K562 (cell line): Measurements from ENCODE around the gene C11orf98. TPM values are rescaled to one million over a fixed set of nuclear protein-coding genes. Genes with fewer than 3 reads are reported as not detected.

Source experiments
- BCL6 ChIP-seq: fragments of 250-450 bp; sonication (Bioruptor Pico); IDR thresholded peaks from 2 replicates; pipeline ENCODE4 v1.4.0; 2020
- CBFB ChIP-seq: sonication (generic); formaldehyde crosslinking; IDR thresholded peaks from 2 replicates; pipeline ENCODE4 v1.4.0; 2020; ENCODE audit warnings: mild to moderate bottlenecking, missing genetic modification reagents
- CTBP1 ChIP-seq: fragments of 450-650 bp; IDR thresholded peaks from 2 replicates; pipeline ENCODE4 v1.6.1; 2016; ENCODE audit warnings: borderline replicate concordance
- KAT7 ChIP-seq: sonication (generic); formaldehyde crosslinking; IDR thresholded peaks from 2 replicates; pipeline ENCODE4 v1.8.0; 2022; ENCODE audit warnings: missing genetic modification reagents, mild to moderate bottlenecking, borderline replicate concordance
- KHSRP ChIP-seq: fragments of 450-650 bp; IDR thresholded peaks from 2 replicates; pipeline ENCODE4 v1.6.1; 2017
- NCOA1 ChIP-seq: fragments of 450-650 bp; IDR thresholded peaks from 2 replicates; pipeline ENCODE4 v1.6.1; 2016; ENCODE audit warnings: low read depth
- POLR2AphosphoS5 ChIP-seq: IDR thresholded peaks from 2 replicates; pipeline ENCODE4 v1.6.1; 2011; ENCODE audit warnings: mild to moderate bottlenecking, low read depth, low read length, moderate library complexity; ENCODE audit not compliant: control insufficient read depth, insufficient read depth
- SRSF1 ChIP-seq: fragments of 200-400 bp; formaldehyde crosslinking; IDR thresholded peaks from 2 replicates; pipeline ENCODE4 v1.6.1; 2017; ENCODE audit warnings: mild to moderate bottlenecking, low read depth, low read length, moderate library complexity
- ZNF318 ChIP-seq, 2 experiments: fragments of 450-650 bp; IDR thresholded peaks; 2 replicates each; pipeline ENCODE4 v1.6.1; 2016; ENCODE audit warnings: mild to moderate bottlenecking in 2 of 2, borderline replicate concordance in 1 of 2, low read depth in 1 of 2, moderate library complexity in 1 of 2
- polyA plus RNA-seq, 8 experiments: library from polyadenylated mRNA; depleted of rRNA in 4 of 8; stranded (reverse) in 5 of 8; unstranded in 3 of 8; fragments of >200 nt; fragmentation: Nextera tagmentation in 2 of 8; fragmentation: Illumina TruSeq in 1 of 8; extraction: Ambion mirVana in 2 of 8; extraction: Trizol in 1 of 8; gene quantifications; 2 replicates each; pipeline versions ENCODE4 v1.2.1 to v1.2.3, GENCODE V29; 2011 to 2014; ENCODE audit warnings: inconsistent platforms in 1 of 8, missing spikeins in 1 of 8
- total RNA-seq, 7 experiments: library from RNA; depleted of rRNA in 6 of 7; stranded (reverse); fragments of >200 nt in 6 of 7; fragmentation: Illumina TruSeq in 2 of 7; extraction: Trizol in 2 of 7; gene quantifications; 2 replicates each; pipeline versions ENCODE4 v1.2.1 to v1.2.3, GENCODE V29; 2011 to 2021; ENCODE audit warnings: low replicate concordance in 1 of 7
- TF ChIP-seq, protein P1 (sequence below): fragments of 450-650 bp; IDR thresholded peaks from 2 replicates; pipeline ENCODE4 v1.6.1; 2017; ENCODE audit warnings: antibody characterized with exemption
- TF ChIP-seq, protein P2 (sequence below), 2 experiments: IDR thresholded peaks; 2 replicates each; pipeline ENCODE4 v1.6.1; 2011; ENCODE audit warnings: borderline replicate concordance in 1 of 2, control low read depth in 1 of 2, low read depth in 1 of 2, low read length in 1 of 2, mild to moderate bottlenecking in 1 of 2, mixed read lengths in 1 of 2, moderate library complexity in 1 of 2; ENCODE audit not compliant: insufficient read depth in 1 of 2, insufficient read length in 1 of 2, poor library complexity in 1 of 2, severe bottlenecking in 1 of 2; ENCODE audit errors: extremely low read depth in 1 of 2
- TF ChIP-seq, protein P3 (sequence below): fragments of 250-450 bp; sonication (Bioruptor Pico); IDR thresholded peaks from 2 replicates; pipeline ENCODE4 v1.4.0; 2020; ENCODE audit warnings: mild to moderate bottlenecking, moderate library complexity, borderline replicate concordance

The C11orf98 gene
- total and polyA plus RNA-seq, 9 of the 15 experiments (the other 6 are each of a cell fraction or from before 2014, with no cell fraction given): 103 to 352 (median 218) TPM

DNA sequence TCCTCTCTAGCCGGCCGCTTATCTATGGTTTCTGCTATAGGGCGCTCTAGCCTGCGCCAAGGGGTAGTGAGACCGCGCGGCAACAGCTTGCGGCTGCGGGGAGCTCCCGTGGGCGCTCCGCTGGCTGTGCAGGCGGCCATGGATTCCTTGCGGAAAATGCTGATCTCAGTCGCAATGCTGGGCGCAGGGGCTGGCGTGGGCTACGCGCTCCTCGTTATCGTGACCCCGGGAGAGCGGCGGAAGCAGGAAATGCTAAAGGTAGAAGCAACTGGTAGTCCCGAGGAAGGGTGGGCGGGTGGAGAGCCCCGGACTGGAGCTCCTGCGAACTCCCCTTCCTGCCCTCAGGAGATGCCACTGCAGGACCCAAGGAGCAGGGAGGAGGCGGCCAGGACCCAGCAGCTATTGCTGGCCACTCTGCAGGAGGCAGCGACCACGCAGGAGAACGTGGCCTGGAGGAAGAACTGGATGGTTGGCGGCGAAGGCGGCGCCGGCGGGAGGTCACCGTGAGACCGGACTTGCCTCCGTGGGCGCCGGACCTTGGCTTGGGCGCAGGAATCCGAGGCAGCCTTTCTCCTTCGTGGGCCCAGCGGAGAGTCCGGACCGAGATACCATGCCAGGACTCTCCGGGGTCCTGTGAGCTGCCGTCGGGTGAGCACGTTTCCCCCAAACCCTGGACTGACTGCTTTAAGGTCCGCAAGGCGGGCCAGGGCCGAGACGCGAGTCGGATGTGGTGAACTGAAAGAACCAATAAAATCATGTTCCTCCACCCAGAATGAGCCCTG lies 6.8 kb upstream of the C11orf98 start, which contains the start of the genes LBHD1 and UQCC3 (continued):
- TF ChIP-seq ZNF318 (IDR thresholded peaks at IDR 0.05; ENCODE audit: borderline replicate concordance in 1 of 2, low read depth in 1 of 2) (no peak), CBFB (no peak), KHSRP (no peak), SRSF1 (no peak), CTBP1 (peak; percentile 65; the same call in 1 of the 2 replicates), NCOA1 (no peak), KAT7 (CRISPR knock-in tag) (peak; percentile 97), BCL6 (CRISPR knock-in tag) (no peak), POLR2AphosphoS5 (peak; percentile 79)
- TF ChIP-seq, protein P1, sequence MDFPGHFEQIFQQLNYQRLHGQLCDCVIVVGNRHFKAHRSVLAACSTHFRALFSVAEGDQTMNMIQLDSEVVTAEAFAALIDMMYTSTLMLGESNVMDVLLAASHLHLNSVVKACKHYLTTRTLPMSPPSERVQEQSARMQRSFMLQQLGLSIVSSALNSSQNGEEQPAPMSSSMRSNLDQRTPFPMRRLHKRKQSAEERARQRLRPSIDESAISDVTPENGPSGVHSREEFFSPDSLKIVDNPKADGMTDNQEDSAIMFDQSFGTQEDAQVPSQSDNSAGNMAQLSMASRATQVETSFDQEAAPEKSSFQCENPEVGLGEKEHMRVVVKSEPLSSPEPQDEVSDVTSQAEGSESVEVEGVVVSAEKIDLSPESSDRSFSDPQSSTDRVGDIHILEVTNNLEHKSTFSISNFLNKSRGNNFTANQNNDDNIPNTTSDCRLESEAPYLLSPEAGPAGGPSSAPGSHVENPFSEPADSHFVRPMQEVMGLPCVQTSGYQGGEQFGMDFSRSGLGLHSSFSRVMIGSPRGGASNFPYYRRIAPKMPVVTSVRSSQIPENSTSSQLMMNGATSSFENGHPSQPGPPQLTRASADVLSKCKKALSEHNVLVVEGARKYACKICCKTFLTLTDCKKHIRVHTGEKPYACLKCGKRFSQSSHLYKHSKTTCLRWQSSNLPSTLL: peak; percentile 79
- TF ChIP-seq, protein P2, sequence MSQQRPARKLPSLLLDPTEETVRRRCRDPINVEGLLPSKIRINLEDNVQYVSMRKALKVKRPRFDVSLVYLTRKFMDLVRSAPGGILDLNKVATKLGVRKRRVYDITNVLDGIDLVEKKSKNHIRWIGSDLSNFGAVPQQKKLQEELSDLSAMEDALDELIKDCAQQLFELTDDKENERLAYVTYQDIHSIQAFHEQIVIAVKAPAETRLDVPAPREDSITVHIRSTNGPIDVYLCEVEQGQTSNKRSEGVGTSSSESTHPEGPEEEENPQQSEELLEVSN (IDR thresholded peaks at IDR 0.05; ENCODE audit: borderline replicate concordance in 1 of 2, extremely low read depth in 1 of 2, insufficient read depth in 1 of 2, insufficient read length in 1 of 2, low read depth in 1 of 2, low read length in 1 of 2, poor library complexity in 1 of 2, severe bottlenecking in 1 of 2): peak; percentile 30 to 58
- TF ChIP-seq, protein P3, sequence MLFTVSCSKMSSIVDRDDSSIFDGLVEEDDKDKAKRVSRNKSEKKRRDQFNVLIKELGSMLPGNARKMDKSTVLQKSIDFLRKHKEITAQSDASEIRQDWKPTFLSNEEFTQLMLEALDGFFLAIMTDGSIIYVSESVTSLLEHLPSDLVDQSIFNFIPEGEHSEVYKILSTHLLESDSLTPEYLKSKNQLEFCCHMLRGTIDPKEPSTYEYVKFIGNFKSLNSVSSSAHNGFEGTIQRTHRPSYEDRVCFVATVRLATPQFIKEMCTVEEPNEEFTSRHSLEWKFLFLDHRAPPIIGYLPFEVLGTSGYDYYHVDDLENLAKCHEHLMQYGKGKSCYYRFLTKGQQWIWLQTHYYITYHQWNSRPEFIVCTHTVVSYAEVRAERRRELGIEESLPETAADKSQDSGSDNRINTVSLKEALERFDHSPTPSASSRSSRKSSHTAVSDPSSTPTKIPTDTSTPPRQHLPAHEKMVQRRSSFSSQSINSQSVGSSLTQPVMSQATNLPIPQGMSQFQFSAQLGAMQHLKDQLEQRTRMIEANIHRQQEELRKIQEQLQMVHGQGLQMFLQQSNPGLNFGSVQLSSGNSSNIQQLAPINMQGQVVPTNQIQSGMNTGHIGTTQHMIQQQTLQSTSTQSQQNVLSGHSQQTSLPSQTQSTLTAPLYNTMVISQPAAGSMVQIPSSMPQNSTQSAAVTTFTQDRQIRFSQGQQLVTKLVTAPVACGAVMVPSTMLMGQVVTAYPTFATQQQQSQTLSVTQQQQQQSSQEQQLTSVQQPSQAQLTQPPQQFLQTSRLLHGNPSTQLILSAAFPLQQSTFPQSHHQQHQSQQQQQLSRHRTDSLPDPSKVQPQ (CRISPR knock-in tag): no peak
